GM23338 (cell line): ENCODE data around the gene PDE3A. TPM values are rescaled to one million over a fixed set of nuclear protein-coding genes. Genes with fewer than 3 reads are reported as not detected.

Experiments
- CREB1 ChIP-seq: fragments of 250-450 bp; sonication (Bioruptor Pico); IDR thresholded peaks from 2 replicates; pipeline ENCODE4 v1.5.0; 2020; ENCODE audit warnings: low read depth, mild to moderate bottlenecking, moderate library complexity
- EZH2 ChIP-seq: fragments of 200-600 bp; sonication (generic); IDR thresholded peaks from one replicate; pipeline ENCODE4 v1.8.0; 2017; ENCODE audit warnings: antibody characterized with exemption, mild to moderate bottlenecking, low read depth; ENCODE audit not compliant: unreplicated experiment
- EZH2phosphoT487 ChIP-seq: fragments of 200-600 bp; sonication (generic); IDR thresholded peaks from one replicate; pipeline ENCODE4 v1.8.1; 2018; ENCODE audit warnings: antibody characterized with exemption; ENCODE audit not compliant: unreplicated experiment
- JUNB ChIP-seq: IDR thresholded peaks from one replicate; pipeline ENCODE4 v1.6.1; 2016; ENCODE audit warnings: antibody characterized with exemption; ENCODE audit not compliant: unreplicated experiment
- NANOG ChIP-seq: IDR thresholded peaks from 2 replicates; pipeline ENCODE4 v1.6.1; 2016; ENCODE audit warnings: antibody characterized with exemption, borderline replicate concordance
- POLR2AphosphoS5 ChIP-seq: IDR thresholded peaks from 2 replicates; pipeline ENCODE4 v1.6.1; 2016; ENCODE audit warnings: antibody characterized with exemption, low read depth
- ZNF114 ChIP-seq: fragments of 250-450 bp; sonication (Bioruptor Pico); IDR thresholded peaks from 2 replicates; pipeline ENCODE4 v1.5.0; 2020; ENCODE audit warnings: mild to moderate bottlenecking, moderate library complexity
- ZNF331 ChIP-seq: fragments of 250-450 bp; sonication (Bioruptor Pico); IDR thresholded peaks from 2 replicates; pipeline ENCODE4 v1.5.0; 2020; ENCODE audit warnings: low read depth, mild to moderate bottlenecking, moderate library complexity
- ZNF462 ChIP-seq: fragments of 250-450 bp; sonication (Bioruptor Pico); IDR thresholded peaks from 2 replicates; pipeline ENCODE4 v1.5.0; 2020; ENCODE audit warnings: mild to moderate bottlenecking, moderate library complexity
- polyA plus RNA-seq: library from polyadenylated mRNA; unstranded; fragments of >200 nt; fragmentation: Nextera tagmentation; extraction: Ambion mirVana; gene quantifications from 2 replicates; pipeline ENCODE4 v1.2.1, GENCODE V29; 2016
- total RNA-seq: library from RNA; depleted of rRNA; stranded (reverse); fragments of >200 nt; shearing (Covaris generic); gene quantifications from 2 replicates; pipeline ENCODE4 v1.2.3, GENCODE V29; 2014
- TF ChIP-seq, protein P1 (sequence below), 2 experiments: fragments of 200-600 bp in 1 of 2; sonication (generic) in 1 of 2; conservative IDR thresholded peaks; 2 replicates each; pipeline versions ENCODE4 v1.5.1 to v1.6.1; 2016 to 2017; ENCODE audit warnings: antibody characterized with exemption in 2 of 2, low read depth in 2 of 2, mild to moderate bottlenecking in 2 of 2, moderate library complexity in 1 of 2
- TF ChIP-seq, protein P2 (sequence below): IDR thresholded peaks from one replicate; pipeline ENCODE4 v1.6.1; 2018; ENCODE audit warnings: antibody characterized with exemption; ENCODE audit not compliant: unreplicated experiment

Gene PDE3A
- total and polyA plus RNA-seq, 2 experiments from 2014 or later, result 2.7 to 9.2 TPM

DNA sequence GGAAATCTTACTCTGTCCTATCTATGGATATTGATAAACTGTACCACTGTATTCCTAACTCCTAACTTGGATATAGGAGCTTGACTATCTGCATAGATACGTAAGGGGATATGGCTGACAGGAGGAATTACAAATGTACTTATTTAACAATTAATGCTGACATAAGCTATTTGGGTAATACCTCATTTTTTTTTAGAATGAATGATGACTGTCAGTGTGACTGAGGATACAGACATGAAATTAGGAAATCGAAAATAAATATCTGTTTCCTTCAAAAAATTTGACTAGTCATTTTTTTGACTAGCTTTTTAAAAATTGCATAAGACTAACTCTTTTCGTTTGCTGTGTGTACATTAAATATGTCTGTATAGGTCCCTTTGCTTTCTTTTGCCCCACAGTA is 74.9 kb downstream of the PDE3A start (continued):
- no peak for TF ChIP-seq ZNF462 (CRISPR knock-in tag)
- TF ChIP-seq ZNF114 (CRISPR knock-in tag), result no peak
- TF ChIP-seq POLR2AphosphoS5, result no peak
- no peak for TF ChIP-seq EZH2phosphoT487
- no peak for TF ChIP-seq ZNF331 (CRISPR knock-in tag)
- TF ChIP-seq CREB1 (CRISPR knock-in tag), result no peak
- TF ChIP-seq, protein P1, sequence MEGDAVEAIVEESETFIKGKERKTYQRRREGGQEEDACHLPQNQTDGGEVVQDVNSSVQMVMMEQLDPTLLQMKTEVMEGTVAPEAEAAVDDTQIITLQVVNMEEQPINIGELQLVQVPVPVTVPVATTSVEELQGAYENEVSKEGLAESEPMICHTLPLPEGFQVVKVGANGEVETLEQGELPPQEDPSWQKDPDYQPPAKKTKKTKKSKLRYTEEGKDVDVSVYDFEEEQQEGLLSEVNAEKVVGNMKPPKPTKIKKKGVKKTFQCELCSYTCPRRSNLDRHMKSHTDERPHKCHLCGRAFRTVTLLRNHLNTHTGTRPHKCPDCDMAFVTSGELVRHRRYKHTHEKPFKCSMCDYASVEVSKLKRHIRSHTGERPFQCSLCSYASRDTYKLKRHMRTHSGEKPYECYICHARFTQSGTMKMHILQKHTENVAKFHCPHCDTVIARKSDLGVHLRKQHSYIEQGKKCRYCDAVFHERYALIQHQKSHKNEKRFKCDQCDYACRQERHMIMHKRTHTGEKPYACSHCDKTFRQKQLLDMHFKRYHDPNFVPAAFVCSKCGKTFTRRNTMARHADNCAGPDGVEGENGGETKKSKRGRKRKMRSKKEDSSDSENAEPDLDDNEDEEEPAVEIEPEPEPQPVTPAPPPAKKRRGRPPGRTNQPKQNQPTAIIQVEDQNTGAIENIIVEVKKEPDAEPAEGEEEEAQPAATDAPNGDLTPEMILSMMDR (conservative IDR thresholded peaks at IDR 0.05; ENCODE audit: low read depth in 2 of 2), result no peak
- TF ChIP-seq EZH2, result no peak
- TF ChIP-seq JUNB, result no peak
- TF ChIP-seq NANOG, result no peak
- TF ChIP-seq, protein P2, sequence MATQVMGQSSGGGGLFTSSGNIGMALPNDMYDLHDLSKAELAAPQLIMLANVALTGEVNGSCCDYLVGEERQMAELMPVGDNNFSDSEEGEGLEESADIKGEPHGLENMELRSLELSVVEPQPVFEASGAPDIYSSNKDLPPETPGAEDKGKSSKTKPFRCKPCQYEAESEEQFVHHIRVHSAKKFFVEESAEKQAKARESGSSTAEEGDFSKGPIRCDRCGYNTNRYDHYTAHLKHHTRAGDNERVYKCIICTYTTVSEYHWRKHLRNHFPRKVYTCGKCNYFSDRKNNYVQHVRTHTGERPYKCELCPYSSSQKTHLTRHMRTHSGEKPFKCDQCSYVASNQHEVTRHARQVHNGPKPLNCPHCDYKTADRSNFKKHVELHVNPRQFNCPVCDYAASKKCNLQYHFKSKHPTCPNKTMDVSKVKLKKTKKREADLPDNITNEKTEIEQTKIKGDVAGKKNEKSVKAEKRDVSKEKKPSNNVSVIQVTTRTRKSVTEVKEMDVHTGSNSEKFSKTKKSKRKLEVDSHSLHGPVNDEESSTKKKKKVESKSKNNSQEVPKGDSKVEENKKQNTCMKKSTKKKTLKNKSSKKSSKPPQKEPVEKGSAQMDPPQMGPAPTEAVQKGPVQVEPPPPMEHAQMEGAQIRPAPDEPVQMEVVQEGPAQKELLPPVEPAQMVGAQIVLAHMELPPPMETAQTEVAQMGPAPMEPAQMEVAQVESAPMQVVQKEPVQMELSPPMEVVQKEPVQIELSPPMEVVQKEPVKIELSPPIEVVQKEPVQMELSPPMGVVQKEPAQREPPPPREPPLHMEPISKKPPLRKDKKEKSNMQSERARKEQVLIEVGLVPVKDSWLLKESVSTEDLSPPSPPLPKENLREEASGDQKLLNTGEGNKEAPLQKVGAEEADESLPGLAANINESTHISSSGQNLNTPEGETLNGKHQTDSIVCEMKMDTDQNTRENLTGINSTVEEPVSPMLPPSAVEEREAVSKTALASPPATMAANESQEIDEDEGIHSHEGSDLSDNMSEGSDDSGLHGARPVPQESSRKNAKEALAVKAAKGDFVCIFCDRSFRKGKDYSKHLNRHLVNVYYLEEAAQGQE, result no peak
